GM18520 (cell line): Measurements from ENCODE around the gene GJB3.
"Not testable (repeated sequence)": the region's sequence is repeated elsewhere in the genome, so short reads cannot be mapped to it uniquely, and the experiment has no call there.

ENCODE experiments used
- ATAC-seq: cut with Tn5 transposase; IDR thresholded peaks from one replicate; pipeline ENCODE4 v1.9.1; 2021; ENCODE audit not compliant: unreplicated experiment

The GJB3 gene

GRCh38 chr1:34781071-34781843 lies at the start of gene GJB3:
Gene GJB3, plus strand, starts transcription at chr1:34781214. Its CDS starts 3,549 bp downstream, at chr1:34784763.
- ATAC-seq, result no peak

- not testable (repeated sequence) for ATAC-seq
Observed at GRCh38 chr1:34732831-34733230, 48.2 kb upstream of the GJB3 start.

DNA sequence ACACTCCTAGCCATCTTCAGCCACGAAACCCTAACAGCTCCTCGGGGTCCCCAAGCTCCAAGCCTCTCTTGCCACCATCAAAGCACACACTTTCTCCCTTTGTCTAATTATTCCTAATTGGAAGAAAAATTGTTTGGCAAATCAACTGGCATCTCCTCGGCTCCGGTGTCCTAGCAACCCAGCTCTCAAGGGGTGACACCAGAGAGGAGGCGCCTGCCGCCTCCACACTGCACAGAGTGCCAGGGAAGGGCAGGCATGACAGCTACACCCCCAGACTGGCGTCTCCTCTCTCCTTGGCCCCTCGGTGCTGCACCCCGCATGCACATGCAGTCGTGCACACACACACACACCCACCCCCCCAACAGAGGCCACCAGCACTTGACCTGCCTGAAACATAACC lies 44.3 kb upstream of the GJB3 start:
- no peak for ATAC-seq

- not testable (repeated sequence) for ATAC-seq
Observed at GRCh38 chr1:34737236-34737635, 43.8 kb upstream of the GJB3 start.

DNA sequence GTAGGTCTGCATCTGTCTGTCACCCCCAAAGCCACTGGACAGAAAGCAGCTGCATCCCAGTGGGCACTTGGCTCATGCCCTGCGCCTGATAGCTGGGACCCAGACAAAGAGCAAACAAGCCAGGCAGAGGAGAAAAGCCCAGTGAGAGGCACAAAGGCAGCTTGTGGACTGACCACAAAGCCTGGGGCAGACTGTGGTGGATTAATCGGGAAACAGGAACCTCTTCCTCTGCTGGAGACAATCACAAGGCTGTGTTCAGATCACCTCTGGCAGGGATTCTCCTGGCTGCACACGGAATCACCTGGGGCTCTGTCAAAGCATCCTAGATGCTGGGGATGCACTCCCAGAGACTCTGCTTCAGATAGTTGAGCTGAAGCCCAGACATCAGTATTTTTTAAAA lies 41.4 kb upstream of the GJB3 start:
- ATAC-seq, result no peak

DNA sequence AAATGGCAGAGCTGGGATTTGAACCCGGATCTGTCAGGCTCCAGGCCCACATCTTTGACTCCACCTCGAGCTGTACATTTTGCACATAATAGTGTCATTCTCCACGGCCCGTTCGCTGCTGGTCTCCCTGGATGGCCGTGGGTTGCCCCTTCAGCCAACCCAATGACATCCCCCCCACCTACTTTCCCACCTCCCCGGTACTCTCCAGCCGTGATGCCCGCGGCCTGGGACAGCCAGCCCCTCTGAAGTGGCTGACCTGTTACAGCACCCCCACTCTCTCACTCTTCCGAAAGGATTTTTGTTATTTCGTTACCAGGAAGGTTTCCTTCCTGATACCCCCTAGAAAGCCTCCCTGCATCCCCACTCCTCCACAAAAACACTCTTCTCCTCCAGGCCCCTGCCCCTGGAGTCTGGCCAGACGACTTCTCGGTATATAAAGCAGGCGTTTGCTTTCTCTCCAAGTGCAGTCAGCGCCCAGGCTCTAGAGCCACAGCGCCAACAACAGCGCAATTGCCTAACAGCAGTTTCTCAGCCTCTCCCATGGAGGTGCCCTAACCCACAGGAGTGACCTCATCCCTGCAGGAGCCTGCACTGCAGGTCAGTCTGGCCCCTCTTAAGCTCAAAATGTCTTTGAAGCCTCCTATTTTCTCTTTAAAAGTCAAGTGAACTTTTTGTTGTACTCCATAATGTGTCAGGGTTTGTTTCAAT lies 40.7 kb upstream of the GJB3 start:
- no peak for ATAC-seq

GRCh38 chr1:34742667-34743270 lies 38.2 kb upstream of the GJB3 start:
- ATAC-seq, result no peak

GRCh38 chr1:34743775-34744174 lies 37.2 kb upstream of the GJB3 start:
- ATAC-seq, result no peak

DNA sequence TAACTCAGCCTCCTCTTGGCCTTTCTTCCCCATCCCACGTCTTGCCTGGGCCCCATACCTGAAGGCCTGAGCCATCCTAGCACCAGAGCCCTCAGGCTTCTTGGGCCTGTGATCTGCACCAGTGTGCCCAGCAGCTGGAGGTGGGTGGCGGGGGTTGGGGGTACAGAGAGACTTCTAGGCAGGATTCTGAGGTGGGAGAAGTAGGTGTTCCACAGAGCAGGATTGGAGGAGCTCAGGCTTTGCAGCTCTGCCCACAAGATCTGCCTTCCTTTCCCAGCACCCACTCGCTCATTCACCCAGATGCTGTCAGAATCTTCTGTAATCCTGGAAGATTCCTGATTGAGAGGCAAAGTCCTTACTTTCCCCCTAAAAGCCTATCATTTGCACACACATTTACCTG lies 36.2 kb upstream of the GJB3 start:
- ATAC-seq, result no peak

GRCh38 chr1:34745666-34746065 lies 35.3 kb upstream of the GJB3 start:
- ATAC-seq, result no peak

GRCh38 chr1:34746101-34746500 lies 34.9 kb upstream of the GJB3 start:
- no peak for ATAC-seq

GRCh38 chr1:34746785-34747637 lies 34.0 kb upstream of the GJB3 start:
- ATAC-seq, result no peak

GRCh38 chr1:34747638-34747941 lies 33.4 kb upstream of the GJB3 start:
- no peak for ATAC-seq

DNA sequence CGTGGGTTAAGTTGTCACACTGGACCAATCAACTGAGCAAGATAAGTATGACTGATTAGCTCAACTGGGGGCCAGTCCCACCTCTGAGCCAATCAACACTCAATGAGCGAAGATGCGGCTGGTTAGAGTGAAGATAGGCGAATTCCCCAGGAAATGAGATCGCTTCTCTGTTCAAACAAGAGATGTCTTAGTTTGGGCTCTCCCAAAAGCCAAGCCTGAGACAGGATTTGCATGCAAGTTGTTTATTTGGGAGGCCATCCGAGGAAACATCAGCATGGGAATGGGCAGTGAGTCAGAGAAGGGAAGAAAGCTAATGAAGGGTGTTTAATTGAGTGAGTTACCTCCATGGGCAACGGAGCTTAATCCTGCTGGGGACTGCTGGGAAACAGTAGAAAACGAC lies 31.0 kb upstream of the GJB3 start:
- ATAC-seq, result no peak

GRCh38 chr1:34750610-34751009 lies 30.4 kb upstream of the GJB3 start:
- no peak for ATAC-seq

DNA sequence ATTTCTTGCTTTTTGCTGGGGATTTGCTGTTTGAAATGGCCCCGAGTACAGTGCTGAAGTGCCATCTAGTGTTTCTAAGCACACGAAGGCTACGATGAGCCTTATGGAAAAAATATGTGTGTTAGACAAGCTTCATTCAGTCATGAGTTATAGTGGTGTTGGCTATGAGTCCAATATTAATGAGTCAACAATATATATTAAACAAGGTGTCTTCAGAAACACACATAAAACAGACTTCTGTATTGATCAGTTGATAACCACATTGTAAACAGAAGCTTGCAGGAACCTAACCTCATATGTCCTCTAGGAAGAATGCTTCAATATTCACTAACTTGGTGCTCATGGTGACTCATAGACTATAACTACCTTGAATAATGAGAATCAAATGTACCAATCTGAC lies 27.9 kb upstream of the GJB3 start:
- ATAC-seq, result no peak

DNA sequence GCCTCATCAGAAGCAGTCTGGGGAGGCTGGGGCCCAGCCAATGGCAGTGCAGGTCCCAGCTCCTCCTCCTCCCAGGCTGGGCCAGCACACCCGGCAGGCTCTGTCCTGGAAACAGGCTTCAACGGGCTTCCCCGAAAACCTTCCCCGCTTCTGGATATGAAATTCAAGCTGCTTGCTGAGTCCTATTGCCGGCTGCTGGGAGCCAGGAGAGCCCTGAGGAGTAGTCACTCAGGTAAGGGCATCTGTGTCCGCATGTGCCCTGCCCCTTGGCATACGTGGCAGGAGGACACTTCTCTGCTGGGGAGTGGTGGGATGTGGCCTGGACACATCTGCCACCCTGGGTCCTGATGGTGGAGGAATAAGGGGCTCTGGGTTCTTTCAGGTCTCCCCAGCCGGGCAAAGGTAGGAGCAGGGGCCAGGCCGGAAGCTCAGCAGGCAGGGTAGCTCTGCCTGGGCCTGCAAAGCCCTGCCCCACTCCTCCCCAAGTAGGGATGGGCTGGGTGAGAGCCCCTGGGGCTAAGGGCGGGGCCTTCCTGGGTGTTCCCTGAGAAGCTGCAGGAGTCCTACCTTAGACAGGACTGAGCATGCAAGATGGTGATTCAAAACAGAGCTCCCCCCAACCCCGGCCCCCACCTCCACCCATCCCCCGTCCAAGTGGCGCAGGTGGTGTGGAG lies 25.9 kb upstream of the GJB3 start, which contains the start of gene GJB5:
Gene GJB5, plus strand, starts transcription at position 84 of the 674 bp plus-strand sequence. CDS start 2,284 bp downstream, outside the sequence.
- no peak for ATAC-seq

- ATAC-seq, result no peak
Observed at GRCh38 chr1:34755961-34756360, 25.1 kb upstream of the GJB3 start.

- ATAC-seq, result no peak
Observed at GRCh38 chr1:34757386-34757785, 23.6 kb upstream of the GJB3 start.

DNA sequence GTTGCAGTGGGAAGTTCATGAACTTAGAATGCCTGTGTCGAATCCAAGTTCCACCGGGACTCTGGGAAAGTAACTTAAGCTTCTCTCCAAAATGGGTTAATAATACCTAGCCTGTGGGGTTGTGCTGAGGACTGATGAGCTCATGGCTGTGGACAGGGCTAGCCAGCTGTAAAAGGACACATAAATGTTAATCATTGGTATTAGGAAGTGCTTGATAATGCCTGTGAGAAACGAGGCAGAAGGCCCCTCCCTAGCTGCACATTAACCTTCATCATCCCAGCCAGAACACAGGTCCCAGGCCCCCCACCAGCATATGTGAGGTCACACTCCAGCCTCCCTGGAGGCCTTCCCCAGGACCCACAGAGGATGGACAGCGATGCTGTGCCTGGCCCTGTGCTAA lies 22.3 kb upstream of the GJB3 start:
- ATAC-seq, result no peak
